MCF 10A (cell line): ENCODE measurements around the gene C2CD2. TPM values are rescaled to one million over a fixed set of nuclear protein-coding genes. Genes with fewer than 3 reads are reported as not detected.

ENCODE experiments used
- BruUV-seq: library from RNA; stranded (reverse); fragments of 400-500 nt; replicated peaks from 2 replicates; lab custom pipeline; 2021; lab: Mats Ljungman, UMichigan
- CTCF ChIA-PET: fragments of 300-600 bp; sonication (Branson Sonifier 250); formaldehyde crosslinking; extraction: SDS; loops from one replicate; lab custom pipeline; 2021; ENCODE audit warnings: antibody characterized with exemption, inconsistent platforms; lab: Yijun Ruan, JAX
- POLR2A ChIA-PET: fragments of 300-600, 350-650 bp; sonication (Branson Sonifier 250); formaldehyde crosslinking; extraction: SDS; loops from one replicate; lab custom pipeline; 2020; ENCODE audit warnings: antibody characterized with exemption, inconsistent platforms; lab: Yijun Ruan, JAX
- DNase-seq: peaks from one replicate; pipeline ENCODE4 v3.0.0-alpha.2; 2018; ENCODE audit not compliant: unreplicated experiment
- H3K27ac Mint-ChIP-seq: one replicate; pipeline ENCODE4 v1.8.0; 2022; ENCODE audit warnings: mild to moderate bottlenecking, low read depth, mixed read lengths; ENCODE audit not compliant: unreplicated experiment
- H3K27me3 Mint-ChIP-seq: one replicate; pipeline ENCODE4 v1.8.0; 2022; ENCODE audit warnings: mixed read lengths; ENCODE audit not compliant: insufficient read depth, unreplicated experiment
- H3K36me3 Mint-ChIP-seq: one replicate; pipeline ENCODE4 v1.8.0; 2022; ENCODE audit warnings: mild to moderate bottlenecking, moderate library complexity, mixed read lengths; ENCODE audit not compliant: insufficient read depth, unreplicated experiment
- H3K4me1 Mint-ChIP-seq: one replicate; pipeline ENCODE4 v1.8.0; 2022; ENCODE audit warnings: mixed read lengths; ENCODE audit not compliant: insufficient read depth, unreplicated experiment
- H3K4me3 Mint-ChIP-seq: one replicate; pipeline ENCODE4 v1.8.0; 2022; ENCODE audit warnings: mild to moderate bottlenecking, moderate library complexity, mixed read lengths; ENCODE audit not compliant: unreplicated experiment
- H3K9me3 Mint-ChIP-seq: one replicate; pipeline ENCODE4 v1.8.0; 2022; ENCODE audit warnings: mixed read lengths; ENCODE audit not compliant: unreplicated experiment
- CTCF ChIP-seq: fragments of 200-600 bp; IDR thresholded peaks from one replicate; pipeline ENCODE4 v1.8.0; 2022; ENCODE audit warnings: antibody characterized with exemption, mild to moderate bottlenecking; ENCODE audit not compliant: unreplicated experiment
- intact Hi-C: fragments of 100-400 bp; cut with micrococcal nuclease; formaldehyde crosslinking; loops from 2 replicates; pipeline ENCODE4 v1.14.1; 2022
- total RNA-seq: library from RNA; stranded (reverse); gene quantifications from 2 replicates; pipeline ENCODE4 v1.2.3, GENCODE V29; 2022

The C2CD2 gene
- total RNA-seq, 1 experiment from 2014 or later = 25.1 TPM

- Mint-ChIP-seq H3K36me3 (no peaks in the 10 kb centered on the region), H3K9me3 (peaks cover 11% of the 10 kb centered on the region), H3K27ac (no peak overlapping the region), H3K27me3 (no peaks in the 10 kb centered on the region), H3K4me3 (no peak overlapping the region), H3K4me1 (no peaks in the 10 kb centered on the region)
- intact Hi-C loops = no loop called here
- ChIA-PET POLR2A (no interaction called here), CTCF (no interaction called here)
- DNase-seq = no peak
- BruUV-seq = no TSS peak
- no peak for TF ChIP-seq CTCF
Measured at GRCh38 chr21:41979751-41980369, 26.0 kb upstream of the C2CD2 start.

- ChIA-PET POLR2A (no interaction called here), CTCF (no interaction called here)
- no peaks in the 10 kb centered on the region for H3K4me1 Mint-ChIP-seq
- H3K4me3 Mint-ChIP-seq = no peak overlapping the region
- no TSS peak for BruUV-seq
- H3K36me3 Mint-ChIP-seq = no peaks in the 10 kb centered on the region
- no peak for DNase-seq
- no peak overlapping the region for H3K27ac Mint-ChIP-seq
- H3K9me3 Mint-ChIP-seq = peaks cover 11% of the 10 kb centered on the region
- no peak for TF ChIP-seq CTCF
- H3K27me3 Mint-ChIP-seq = no peaks in the 10 kb centered on the region
- intact Hi-C loops = no loop called here
Measured at GRCh38 chr21:41979335-41979734, 25.5 kb upstream of the C2CD2 start.

GRCh38 chr21:41977034-41977950 lies 23.5 kb upstream of the C2CD2 start:
- peaks cover 11% of the 10 kb centered on the region for H3K9me3 Mint-ChIP-seq
- no TSS peak for BruUV-seq
- no peaks in the 10 kb centered on the region for H3K36me3 Mint-ChIP-seq
- TF ChIP-seq CTCF = no peak
- no peak overlapping the region for H3K27ac Mint-ChIP-seq
- CTCF ChIA-PET = no interaction called here
- DNase-seq = no peak
- H3K4me1 Mint-ChIP-seq = no peaks in the 10 kb centered on the region
- H3K4me3 Mint-ChIP-seq = no peak overlapping the region
- intact Hi-C loops = no loop called here
- POLR2A ChIA-PET = interaction anchor here (1.1 kb wide), 1 partner anchor 11 kb away, joined by 3 read pairs; no protein-coding TSS in a partner anchor
- no peaks in the 10 kb centered on the region for H3K27me3 Mint-ChIP-seq

- ChIA-PET CTCF (no interaction called here), POLR2A (no interaction called here)
- H3K27me3 Mint-ChIP-seq = no peaks in the 10 kb centered on the region
- H3K4me3 Mint-ChIP-seq = no peak overlapping the region
- DNase-seq = no peak
- H3K27ac Mint-ChIP-seq = no peak overlapping the region
- H3K9me3 Mint-ChIP-seq = peaks cover 11% of the 10 kb centered on the region
- H3K4me1 Mint-ChIP-seq = no peaks in the 10 kb centered on the region
- no TSS peak for BruUV-seq
- no peak for TF ChIP-seq CTCF
- intact Hi-C loops = no loop called here
- H3K36me3 Mint-ChIP-seq = no peaks in the 10 kb centered on the region
Measured at GRCh38 chr21:41976611-41977010, 22.8 kb upstream of the C2CD2 start.
